Measurements from ENCODE around the gene NOP53. TPM values are rescaled to one million over a fixed set of nuclear protein-coding genes. Genes with fewer than 3 reads are reported as not detected.

Gene NOP53
- total and polyA plus RNA-seq, 4 donors, result 25.8 to 85.5 (median 38.6) TPM

- 90% methylated on average over 1 of the region's 1 CpG for WGBS
- TF ChIP-seq JUND (IDR thresholded peaks at IDR 0.05), result no peak
- no peak for TF ChIP-seq YY1 (IDR thresholded peaks at IDR 0.05)
- no peak for TF ChIP-seq EGR1 (IDR thresholded peaks at IDR 0.05; ENCODE audit: low read depth in 2 of 2)
- no peak for TF ChIP-seq NR2F2 (IDR thresholded peaks at IDR 0.05)
- TF ChIP-seq, protein P1, sequence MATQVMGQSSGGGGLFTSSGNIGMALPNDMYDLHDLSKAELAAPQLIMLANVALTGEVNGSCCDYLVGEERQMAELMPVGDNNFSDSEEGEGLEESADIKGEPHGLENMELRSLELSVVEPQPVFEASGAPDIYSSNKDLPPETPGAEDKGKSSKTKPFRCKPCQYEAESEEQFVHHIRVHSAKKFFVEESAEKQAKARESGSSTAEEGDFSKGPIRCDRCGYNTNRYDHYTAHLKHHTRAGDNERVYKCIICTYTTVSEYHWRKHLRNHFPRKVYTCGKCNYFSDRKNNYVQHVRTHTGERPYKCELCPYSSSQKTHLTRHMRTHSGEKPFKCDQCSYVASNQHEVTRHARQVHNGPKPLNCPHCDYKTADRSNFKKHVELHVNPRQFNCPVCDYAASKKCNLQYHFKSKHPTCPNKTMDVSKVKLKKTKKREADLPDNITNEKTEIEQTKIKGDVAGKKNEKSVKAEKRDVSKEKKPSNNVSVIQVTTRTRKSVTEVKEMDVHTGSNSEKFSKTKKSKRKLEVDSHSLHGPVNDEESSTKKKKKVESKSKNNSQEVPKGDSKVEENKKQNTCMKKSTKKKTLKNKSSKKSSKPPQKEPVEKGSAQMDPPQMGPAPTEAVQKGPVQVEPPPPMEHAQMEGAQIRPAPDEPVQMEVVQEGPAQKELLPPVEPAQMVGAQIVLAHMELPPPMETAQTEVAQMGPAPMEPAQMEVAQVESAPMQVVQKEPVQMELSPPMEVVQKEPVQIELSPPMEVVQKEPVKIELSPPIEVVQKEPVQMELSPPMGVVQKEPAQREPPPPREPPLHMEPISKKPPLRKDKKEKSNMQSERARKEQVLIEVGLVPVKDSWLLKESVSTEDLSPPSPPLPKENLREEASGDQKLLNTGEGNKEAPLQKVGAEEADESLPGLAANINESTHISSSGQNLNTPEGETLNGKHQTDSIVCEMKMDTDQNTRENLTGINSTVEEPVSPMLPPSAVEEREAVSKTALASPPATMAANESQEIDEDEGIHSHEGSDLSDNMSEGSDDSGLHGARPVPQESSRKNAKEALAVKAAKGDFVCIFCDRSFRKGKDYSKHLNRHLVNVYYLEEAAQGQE (IDR thresholded peaks at IDR 0.05), result no peak
- TF ChIP-seq, protein P2, sequence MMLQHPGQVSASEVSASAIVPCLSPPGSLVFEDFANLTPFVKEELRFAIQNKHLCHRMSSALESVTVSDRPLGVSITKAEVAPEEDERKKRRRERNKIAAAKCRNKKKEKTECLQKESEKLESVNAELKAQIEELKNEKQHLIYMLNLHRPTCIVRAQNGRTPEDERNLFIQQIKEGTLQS (IDR thresholded peaks at IDR 0.05), result no peak
- no peak for TF ChIP-seq MAX (IDR thresholded peaks at IDR 0.05)
- no peak overlapping the region for H3K4me3 ChIP-seq (ENCODE audit: low read depth in 1 of 3, low read length in 3 of 3)
- H3K36me3 ChIP-seq (ENCODE audit: control insufficient read depth in 4 of 4, insufficient read depth in 3 of 4, low read depth in 1 of 4, low read length in 3 of 4), result peaks cover 0 to 1% (median 0%) of the 10 kb centered on the region in 4 donors
- no peaks in the 10 kb centered on the region for H3K27me3 ChIP-seq (ENCODE audit: control insufficient read depth in 4 of 4, insufficient read depth in 4 of 4, low read length in 3 of 4)
- H3K9ac ChIP-seq (ENCODE audit: low read depth in 1 of 2, low read length in 2 of 2), result no peak overlapping the region
- DNase-seq (ENCODE audit: low spot score), result no peak
- H3K9me3 ChIP-seq (ENCODE audit: control insufficient read depth in 4 of 4, low read length in 3 of 4), result no peaks in the 10 kb centered on the region
- H3K4me1 ChIP-seq (ENCODE audit: control insufficient read depth in 4 of 4, insufficient read depth in 4 of 4, low read length in 3 of 4), result peaks cover 0 to 3% (median 0%) of the 10 kb centered on the region in 4 donors
- no peak overlapping the region for H3K27ac ChIP-seq (ENCODE audit: low read depth in 1 of 2, low read length in 2 of 2)
Observed at GRCh38 chr19:47792616-47793015, 47.3 kb downstream of the NOP53 start.

GRCh38 chr19:47794526-47794925, 49.2 kb downstream of the NOP53 start:
- Histone ChIP-seq H3K9me3 (ENCODE audit: control insufficient read depth in 4 of 4, low read length in 3 of 4) (no peaks in the 10 kb centered on the region), H3K9ac (ENCODE audit: low read depth in 1 of 2, low read length in 2 of 2) (no peak overlapping the region), H3K36me3 (ENCODE audit: control insufficient read depth in 4 of 4, insufficient read depth in 3 of 4, low read depth in 1 of 4, low read length in 3 of 4) (no peaks in the 10 kb centered on the region), H3K27me3 (ENCODE audit: control insufficient read depth in 4 of 4, insufficient read depth in 4 of 4, low read length in 3 of 4) (no peaks in the 10 kb centered on the region), H3K4me3 (ENCODE audit: low read depth in 1 of 3, low read length in 3 of 3) (no peak overlapping the region), H3K4me1 (ENCODE audit: control insufficient read depth in 4 of 4, insufficient read depth in 4 of 4, low read length in 3 of 4) (peaks cover 0 to 3% (median 0%) of the 10 kb centered on the region in 4 donors), H3K27ac (ENCODE audit: low read depth in 1 of 2, low read length in 2 of 2) (no peak overlapping the region)
- TF ChIP-seq, protein P3, sequence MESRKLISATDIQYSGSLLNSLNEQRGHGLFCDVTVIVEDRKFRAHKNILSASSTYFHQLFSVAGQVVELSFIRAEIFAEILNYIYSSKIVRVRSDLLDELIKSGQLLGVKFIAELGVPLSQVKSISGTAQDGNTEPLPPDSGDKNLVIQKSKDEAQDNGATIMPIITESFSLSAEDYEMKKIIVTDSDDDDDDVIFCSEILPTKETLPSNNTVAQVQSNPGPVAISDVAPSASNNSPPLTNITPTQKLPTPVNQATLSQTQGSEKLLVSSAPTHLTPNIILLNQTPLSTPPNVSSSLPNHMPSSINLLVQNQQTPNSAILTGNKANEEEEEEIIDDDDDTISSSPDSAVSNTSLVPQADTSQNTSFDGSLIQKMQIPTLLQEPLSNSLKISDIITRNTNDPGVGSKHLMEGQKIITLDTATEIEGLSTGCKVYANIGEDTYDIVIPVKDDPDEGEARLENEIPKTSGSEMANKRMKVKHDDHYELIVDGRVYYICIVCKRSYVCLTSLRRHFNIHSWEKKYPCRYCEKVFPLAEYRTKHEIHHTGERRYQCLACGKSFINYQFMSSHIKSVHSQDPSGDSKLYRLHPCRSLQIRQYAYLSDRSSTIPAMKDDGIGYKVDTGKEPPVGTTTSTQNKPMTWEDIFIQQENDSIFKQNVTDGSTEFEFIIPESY (IDR thresholded peaks at IDR 0.05), result no peak
- TF ChIP-seq, protein P4, sequence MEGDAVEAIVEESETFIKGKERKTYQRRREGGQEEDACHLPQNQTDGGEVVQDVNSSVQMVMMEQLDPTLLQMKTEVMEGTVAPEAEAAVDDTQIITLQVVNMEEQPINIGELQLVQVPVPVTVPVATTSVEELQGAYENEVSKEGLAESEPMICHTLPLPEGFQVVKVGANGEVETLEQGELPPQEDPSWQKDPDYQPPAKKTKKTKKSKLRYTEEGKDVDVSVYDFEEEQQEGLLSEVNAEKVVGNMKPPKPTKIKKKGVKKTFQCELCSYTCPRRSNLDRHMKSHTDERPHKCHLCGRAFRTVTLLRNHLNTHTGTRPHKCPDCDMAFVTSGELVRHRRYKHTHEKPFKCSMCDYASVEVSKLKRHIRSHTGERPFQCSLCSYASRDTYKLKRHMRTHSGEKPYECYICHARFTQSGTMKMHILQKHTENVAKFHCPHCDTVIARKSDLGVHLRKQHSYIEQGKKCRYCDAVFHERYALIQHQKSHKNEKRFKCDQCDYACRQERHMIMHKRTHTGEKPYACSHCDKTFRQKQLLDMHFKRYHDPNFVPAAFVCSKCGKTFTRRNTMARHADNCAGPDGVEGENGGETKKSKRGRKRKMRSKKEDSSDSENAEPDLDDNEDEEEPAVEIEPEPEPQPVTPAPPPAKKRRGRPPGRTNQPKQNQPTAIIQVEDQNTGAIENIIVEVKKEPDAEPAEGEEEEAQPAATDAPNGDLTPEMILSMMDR (IDR thresholded peaks at IDR 0.05; ENCODE audit: low read depth, low read length, missing input control), result no peak
- TF ChIP-seq NR2F2 (IDR thresholded peaks at IDR 0.05) (no peak), TAF1 (conservative IDR thresholded peaks at IDR 0.05) (no peak)
- TF ChIP-seq, protein P2 (IDR thresholded peaks at IDR 0.05), result no peak
- 80% methylated on average over 18 of the region's 18 CpGs for WGBS
- DNase-seq (ENCODE audit: low spot score), result no peak
